Activated naive CD4-positive, alpha-beta T cell treated with anti-CD3 and anti-CD28 coated beads for 36 hours (primary cell): ENCODE measurements around the gene FHIT. TPM values are rescaled to one million over a fixed set of nuclear protein-coding genes. Genes with fewer than 3 reads are reported as not detected.

Source experiments
- CTCF ChIA-PET: fragments of 350-600 bp; sonication (Branson Sonifier 250); formaldehyde crosslinking; loops from one replicate; lab custom pipeline; 2021; ENCODE audit warnings: antibody characterized with exemption; lab: Charles Lee
- DNase-seq: peaks from one replicate; pipeline ENCODE4 v3.0.0-alpha.2; 2020
- H3K27ac Mint-ChIP-seq: one replicate; pipeline ENCODE4 v1.8.0; 2021; ENCODE audit warnings: mild to moderate bottlenecking, mixed read lengths
- H3K27me3 Mint-ChIP-seq: one replicate; pipeline ENCODE4 v1.8.0; 2021; ENCODE audit warnings: low read depth, mixed read lengths
- H3K36me3 Mint-ChIP-seq: one replicate; pipeline ENCODE4 v1.8.0; 2021; ENCODE audit warnings: low read depth, mixed read lengths
- H3K4me1 Mint-ChIP-seq: one replicate; pipeline ENCODE4 v1.8.0; 2021; ENCODE audit warnings: low read depth, mixed read lengths
- H3K4me3 Mint-ChIP-seq: one replicate; pipeline ENCODE4 v1.8.0; 2021; ENCODE audit warnings: mild to moderate bottlenecking, moderate library complexity, mixed read lengths
- H3K9me3 Mint-ChIP-seq: one replicate; pipeline ENCODE4 v1.8.0; 2021; ENCODE audit warnings: mixed read lengths
- intact Hi-C: fragments of 100-400 bp; cut with micrococcal nuclease; formaldehyde crosslinking; loops from one replicate; pipeline ENCODE4 v1.15.1; 2023
- total RNA-seq, 2 experiments: library from RNA; stranded (reverse); gene quantifications; one replicate each; pipeline ENCODE4 v1.2.3, GENCODE V29; 2021

Gene FHIT
- total RNA-seq, 2 experiments from 2014 or later: 20.2 to 22.7 TPM

GRCh38 chr3:60309539-60310268, 941.5 kb downstream of the FHIT start:
- no peak for DNase-seq
- no peaks in the 10 kb centered on the region for H3K27me3 Mint-ChIP-seq
- intact Hi-C loops: loop anchor here (5.0 kb wide), 1 partner anchor 227 kb away; no protein-coding TSS in a partner anchor
- no peak overlapping the region for H3K4me3 Mint-ChIP-seq
- no peaks in the 10 kb centered on the region for H3K36me3 Mint-ChIP-seq
- peaks cover 15% of the 10 kb centered on the region for H3K4me1 Mint-ChIP-seq
- CTCF ChIA-PET: no interaction called here
- H3K27ac Mint-ChIP-seq: no peak overlapping the region
- no peaks in the 10 kb centered on the region for H3K9me3 Mint-ChIP-seq

- DNase-seq: no peak
- no peak overlapping the region for H3K27ac Mint-ChIP-seq
- CTCF ChIA-PET: no interaction called here
- intact Hi-C loops: no loop called here
- no peaks in the 10 kb centered on the region for H3K36me3 Mint-ChIP-seq
- H3K9me3 Mint-ChIP-seq: no peaks in the 10 kb centered on the region
- H3K4me3 Mint-ChIP-seq: no peak overlapping the region
- H3K4me1 Mint-ChIP-seq: peaks cover 9% of the 10 kb centered on the region
- H3K27me3 Mint-ChIP-seq: no peaks in the 10 kb centered on the region
These were observed 942.4 kb downstream of the FHIT start for GRCh38 chr3:60308808-60309207.

GRCh38 chr3:60307562-60308199, 943.6 kb downstream of the FHIT start:
- Mint-ChIP-seq H3K4me1 (peaks cover 11% of the 10 kb centered on the region), H3K36me3 (no peaks in the 10 kb centered on the region), H3K27ac (no peak overlapping the region), H3K9me3 (no peaks in the 10 kb centered on the region), H3K27me3 (no peaks in the 10 kb centered on the region), H3K4me3 (no peak overlapping the region)
- DNase-seq: no peak
- intact Hi-C loops: no loop called here
- CTCF ChIA-PET: no interaction called here

GRCh38 chr3:60304112-60304511, 947.1 kb downstream of the FHIT start:
- DNase-seq: no peak
- Mint-ChIP-seq H3K27me3 (no peaks in the 10 kb centered on the region), H3K9me3 (no peaks in the 10 kb centered on the region), H3K4me3 (no peak overlapping the region), H3K36me3 (no peaks in the 10 kb centered on the region), H3K4me1 (peaks cover 16% of the 10 kb centered on the region), H3K27ac (no peak overlapping the region)
- intact Hi-C loops: no loop called here
- CTCF ChIA-PET: no interaction called here

GRCh38 chr3:60303160-60303559, 948.1 kb downstream of the FHIT start:
- Mint-ChIP-seq H3K36me3 (no peaks in the 10 kb centered on the region), H3K4me3 (no peak overlapping the region), H3K4me1 (peaks cover 16% of the 10 kb centered on the region), H3K27ac (no peak overlapping the region), H3K27me3 (no peaks in the 10 kb centered on the region), H3K9me3 (peaks cover 2% of the 10 kb centered on the region)
- CTCF ChIA-PET: no interaction called here
- intact Hi-C loops: no loop called here
- DNase-seq: no peak

- Mint-ChIP-seq H3K27ac (no peak overlapping the region), H3K27me3 (no peaks in the 10 kb centered on the region), H3K4me1 (peaks cover 16% of the 10 kb centered on the region), H3K36me3 (no peaks in the 10 kb centered on the region), H3K4me3 (no peak overlapping the region), H3K9me3 (peaks cover 2% of the 10 kb centered on the region)
- CTCF ChIA-PET: interaction anchor here (1.2 kb wide), 1 partner anchor 725 kb away, joined by 3 read pairs; no protein-coding TSS in a partner anchor
- DNase-seq: no peak
- intact Hi-C loops: no loop called here
These were observed 950.1 kb downstream of the FHIT start for GRCh38 chr3:60301142-60301541.

GRCh38 chr3:60298141-60298540, 953.1 kb downstream of the FHIT start:
- no peak for DNase-seq
- Mint-ChIP-seq H3K4me3 (no peak overlapping the region), H3K36me3 (no peaks in the 10 kb centered on the region), H3K27me3 (no peaks in the 10 kb centered on the region), H3K27ac (no peak overlapping the region), H3K9me3 (peaks cover 5% of the 10 kb centered on the region), H3K4me1 (peaks cover 15% of the 10 kb centered on the region)
- intact Hi-C loops: no loop called here
- CTCF ChIA-PET: no interaction called here

GRCh38 chr3:60294181-60294580, 957.1 kb downstream of the FHIT start:
- no peak overlapping the region for H3K4me3 Mint-ChIP-seq
- no peaks in the 10 kb centered on the region for H3K36me3 Mint-ChIP-seq
- H3K4me1 Mint-ChIP-seq: peaks cover 8% of the 10 kb centered on the region
- intact Hi-C loops: no loop called here
- no peak overlapping the region for H3K27ac Mint-ChIP-seq
- CTCF ChIA-PET: no interaction called here
- H3K27me3 Mint-ChIP-seq: no peaks in the 10 kb centered on the region
- H3K9me3 Mint-ChIP-seq: peaks cover 5% of the 10 kb centered on the region
- no peak for DNase-seq

GRCh38 chr3:60291115-60291514, 960.1 kb downstream of the FHIT start:
- peaks cover 2% of the 10 kb centered on the region for H3K9me3 Mint-ChIP-seq
- no peak for DNase-seq
- H3K4me3 Mint-ChIP-seq: no peak overlapping the region
- peaks cover 8% of the 10 kb centered on the region for H3K4me1 Mint-ChIP-seq
- H3K27me3 Mint-ChIP-seq: no peaks in the 10 kb centered on the region
- no peak overlapping the region for H3K27ac Mint-ChIP-seq
- H3K36me3 Mint-ChIP-seq: no peaks in the 10 kb centered on the region
- CTCF ChIA-PET: interaction anchor here (0.7 kb wide), 1 partner anchor 488 kb away, joined by 3 read pairs; no protein-coding TSS in a partner anchor
- intact Hi-C loops: no loop called here

GRCh38 chr3:60290122-60290492, 961.1 kb downstream of the FHIT start:
- intact Hi-C loops: no loop called here
- CTCF ChIA-PET: no interaction called here
- no peak overlapping the region for H3K4me3 Mint-ChIP-seq

GRCh38 chr3:60289341-60290121, 961.7 kb downstream of the FHIT start:
- CTCF ChIA-PET: no interaction called here
- peaks cover 7% of the 10 kb centered on the region for H3K4me1 Mint-ChIP-seq
- H3K9me3 Mint-ChIP-seq: no peaks in the 10 kb centered on the region
- no peaks in the 10 kb centered on the region for H3K36me3 Mint-ChIP-seq
- H3K27ac Mint-ChIP-seq: no peak overlapping the region
- no peaks in the 10 kb centered on the region for H3K27me3 Mint-ChIP-seq
- no peak overlapping the region for H3K4me3 Mint-ChIP-seq
- no peak for DNase-seq
- intact Hi-C loops: no loop called here

More at GRCh38 chr3:60290122-60290492, 961.1 kb downstream of the FHIT start:
- Mint-ChIP-seq H3K9me3 (no peaks in the 10 kb centered on the region), H3K36me3 (no peaks in the 10 kb centered on the region), H3K4me1 (peaks cover 8% of the 10 kb centered on the region), H3K27ac (no peak overlapping the region), H3K27me3 (no peaks in the 10 kb centered on the region)
- no peak for DNase-seq

- H3K27ac Mint-ChIP-seq: no peak overlapping the region
- H3K27me3 Mint-ChIP-seq: no peaks in the 10 kb centered on the region
- intact Hi-C loops: no loop called here
- no peaks in the 10 kb centered on the region for H3K4me1 Mint-ChIP-seq
- no peaks in the 10 kb centered on the region for H3K9me3 Mint-ChIP-seq
- H3K36me3 Mint-ChIP-seq: no peaks in the 10 kb centered on the region
- DNase-seq: no peak
- CTCF ChIA-PET: no interaction called here
- no peak overlapping the region for H3K4me3 Mint-ChIP-seq
These were observed 968.4 kb downstream of the FHIT start for GRCh38 chr3:60282866-60283265.
